NT2/D1 (cell line): ENCODE measurements around the gene RPP30.

ENCODE experiments used
- YY1 ChIP-seq: IDR thresholded peaks from 2 replicates; pipeline ENCODE4 v1.6.1; 2011; ENCODE audit not compliant: insufficient read length, insufficient read depth
- ZNF274 ChIP-seq: IDR thresholded peaks from 2 replicates; pipeline ENCODE4 v1.6.1; 2011; ENCODE audit warnings: mild to moderate bottlenecking, low read depth, low read length

GRCh38 chr10:90927293-90927692, 55.5 kb downstream of the RPP30 start:
- TF ChIP-seq ZNF274 (no peak), YY1 (no peak)
